ENCODE data around the gene TXNDC5.

Gene TXNDC5

GRCh38 chr6:7910654-7911344, at the start of gene TXNDC5:
Gene TXNDC5, minus strand, starts transcription at chr6:7910788. Its CDS starts 12 bp downstream, at chr6:7910776.
- DNase-seq, result peak; percentile 78

- DNase-seq, result no peak
Observed at GRCh38 chr6:7960141-7960540, 49.6 kb upstream of the TXNDC5 start.

GRCh38 chr6:7959453-7959852, 48.9 kb upstream of the TXNDC5 start:
- DNase-seq, result no peak

GRCh38 chr6:7958464-7958863, 47.9 kb upstream of the TXNDC5 start:
- no peak for DNase-seq

GRCh38 chr6:7956257-7956656, 45.7 kb upstream of the TXNDC5 start:
- no peak for DNase-seq

- DNase-seq, result no peak
Observed at GRCh38 chr6:7954477-7955200, 44.1 kb upstream of the TXNDC5 start.

GRCh38 chr6:7953753-7954152, 43.2 kb upstream of the TXNDC5 start:
- DNase-seq, result no peak

- no peak for DNase-seq
Observed at GRCh38 chr6:7939864-7940228, 29.3 kb upstream of the TXNDC5 start.

- DNase-seq, result no peak
Observed at GRCh38 chr6:7939184-7939863, 28.7 kb upstream of the TXNDC5 start.

GRCh38 chr6:7938562-7939183, 28.1 kb upstream of the TXNDC5 start:
- DNase-seq, result no peak

GRCh38 chr6:7933794-7934193, 23.2 kb upstream of the TXNDC5 start:
- no peak for DNase-seq

- no peak for DNase-seq
Observed at GRCh38 chr6:7932625-7933024, 22.0 kb upstream of the TXNDC5 start.

- DNase-seq, result no peak
Observed at GRCh38 chr6:7924867-7925266, 14.3 kb upstream of the TXNDC5 start.

GRCh38 chr6:7922596-7922995, 12.0 kb upstream of the TXNDC5 start:
- DNase-seq, result no peak

- no peak for DNase-seq
Observed at GRCh38 chr6:7921632-7922092, 11.1 kb upstream of the TXNDC5 start.

- no peak for DNase-seq
Observed at GRCh38 chr6:7921046-7921445, 10.5 kb upstream of the TXNDC5 start.

- no peak for DNase-seq
Observed at GRCh38 chr6:7920425-7920824, 9.8 kb upstream of the TXNDC5 start.

GRCh38 chr6:7919871-7920270, 9.3 kb upstream of the TXNDC5 start:
- DNase-seq, result peak; percentile 38

- no peak for DNase-seq
Observed at GRCh38 chr6:7918403-7918802, 7.8 kb upstream of the TXNDC5 start.

- DNase-seq, result no peak
Observed at GRCh38 chr6:7917729-7918128, 7.1 kb upstream of the TXNDC5 start.

GRCh38 chr6:7916959-7917358, 6.4 kb upstream of the TXNDC5 start:
- no peak for DNase-seq

- DNase-seq, result no peak
Observed at GRCh38 chr6:7914991-7915789, 4.6 kb upstream of the TXNDC5 start.

- no peak for DNase-seq
Observed at GRCh38 chr6:7914311-7914710, 3.7 kb upstream of the TXNDC5 start.

Measured in stimulated activated CD4-positive, alpha-beta T cell treated with anti-CD3 and anti-CD28 coated beads, Interleukin-12 subunit alpha, Interleukin-12 subunit beta, amount 100 ng/mL, for 4 hours (primary cell).